ENCODE results near the gene CDK5R2. TPM values are rescaled to one million over a fixed set of nuclear protein-coding genes. Genes with fewer than 3 reads are reported as not detected.

The CDK5R2 gene
- total RNA-seq, 1 experiment from 2014 or later: 0.44 TPM

GRCh38 chr2:218990052-218990451 is 30.6 kb downstream of the CDK5R2 start:
- BruUV-seq (replicated peaks): no TSS peak
- ChIA-PET CTCF (interaction anchor here (1.4 kb wide), 1 partner anchor 10 kb away, joined by 5 read pairs; no protein-coding TSS in a partner anchor), POLR2A (no interaction called here), RAD21 (ENCODE audit: low non-redundant PET in 1 of 2, low total read pairs in 2 of 2, uncharacterized antibody in 2 of 2, unreplicated experiment in 2 of 2) (no interaction called here)
- intact Hi-C loops (cut with micrococcal nuclease): no loop called here
- no peak for ATAC-seq
- no peaks in the 10 kb centered on the region for H3K79me2 ChIP-seq (ENCODE audit: insufficient read depth, low read length)
- no peak overlapping the region for H2AFZ ChIP-seq (ENCODE audit: low read depth, low read length, poor library complexity, severe bottlenecking)
- H3K36me3 ChIP-seq (ENCODE audit: control insufficient read depth in 1 of 2, insufficient read depth in 2 of 2, low read length in 2 of 2): no peaks in the 10 kb centered on the region
- no peak overlapping the region for H3K4me3 ChIP-seq (replicated peaks in 1 of 2; ENCODE audit: low read depth in 1 of 2, low read length in 2 of 2)
- H3K4me2 ChIP-seq (ENCODE audit: low read length): no peak overlapping the region
- H3K9me3 ChIP-seq (ENCODE audit: control insufficient read depth in 1 of 2, insufficient read depth in 1 of 2, low read depth in 1 of 2, low read length in 2 of 2): no peaks in the 10 kb centered on the region
- TF ChIP-seq EZH2phosphoT487 (IDR thresholded peaks at IDR 0.05; ENCODE audit: borderline replicate concordance): no peak
- no peak for TF ChIP-seq SP1 (IDR thresholded peaks at IDR 0.05; ENCODE audit: low read depth)
- no peak for TF ChIP-seq ELF1 (IDR thresholded peaks at IDR 0.05; ENCODE audit: borderline replicate concordance, low read depth)
- TF ChIP-seq ZFX (IDR thresholded peaks at IDR 0.05): no peak
- TF ChIP-seq ZNF274 (IDR thresholded peaks at IDR 0.05; ENCODE audit: low read depth, low read length): no peak
- no peak for TF ChIP-seq EZH2 (IDR thresholded peaks at IDR 0.05)
- no peak for TF ChIP-seq FOSL1 (IDR thresholded peaks at IDR 0.05; ENCODE audit: low read depth)
- no peak for TF ChIP-seq CEBPB (IDR thresholded peaks at IDR 0.05; ENCODE audit: low read depth)
- H3K4me1 ChIP-seq (ENCODE audit: control insufficient read depth in 1 of 2, insufficient read depth in 2 of 2, low read length in 2 of 2): no peaks in the 10 kb centered on the region; a peak in 1 of 4 replicates
- no peak for DNase-seq (ENCODE audit: low read depth, low spot score)
- H3K9me2 ChIP-seq (ENCODE audit: insufficient read depth): no peaks in the 10 kb centered on the region
- H4K20me1 ChIP-seq (ENCODE audit: insufficient read depth): no peaks in the 10 kb centered on the region
- H3K9ac ChIP-seq (ENCODE audit: low read length): no peak overlapping the region
- H3K27ac ChIP-seq (ENCODE audit: low read depth, low read length): no peak overlapping the region
- 0 out of 2 replicates have a peak, but pooled peaks cover 8% of the 10 kb centered on the region for H3K27me3 ChIP-seq (ENCODE audit: insufficient read depth, low read length)

- DNase-seq (ENCODE audit: low read depth, low spot score) (no peak), ATAC-seq (no peak)
- Histone ChIP-seq H3K79me2 (ENCODE audit: insufficient read depth, low read length) (no peaks in the 10 kb centered on the region), H3K36me3 (ENCODE audit: control insufficient read depth in 1 of 2, insufficient read depth in 2 of 2, low read length in 2 of 2) (no peaks in the 10 kb centered on the region), H3K27me3 (ENCODE audit: insufficient read depth, low read length) (0 out of 2 replicates have a peak, but pooled peaks cover 8% of the 10 kb centered on the region), H3K4me2 (ENCODE audit: low read length) (no peak overlapping the region), H3K9ac (ENCODE audit: low read length) (no peak overlapping the region), H3K4me1 (ENCODE audit: control insufficient read depth in 1 of 2, insufficient read depth in 2 of 2, low read length in 2 of 2) (peaks cover 0 to under 1% of the 10 kb centered on the region in 2 experiments; a peak in 1 of 4 replicates), H3K27ac (ENCODE audit: low read depth, low read length) (no peak overlapping the region), H3K4me3 (replicated peaks in 1 of 2; ENCODE audit: low read depth in 1 of 2, low read length in 2 of 2) (no peak overlapping the region), H3K9me2 (ENCODE audit: insufficient read depth) (no peaks in the 10 kb centered on the region), H3K9me3 (ENCODE audit: control insufficient read depth in 1 of 2, insufficient read depth in 1 of 2, low read depth in 1 of 2, low read length in 2 of 2) (no peaks in the 10 kb centered on the region), H2AFZ (ENCODE audit: low read depth, low read length, poor library complexity, severe bottlenecking) (no peak overlapping the region), H4K20me1 (ENCODE audit: insufficient read depth) (no peaks in the 10 kb centered on the region)
- no TSS peak for BruUV-seq (replicated peaks)
- ChIA-PET POLR2A (no interaction called here), RAD21 (ENCODE audit: low non-redundant PET in 1 of 2, low total read pairs in 2 of 2, uncharacterized antibody in 2 of 2, unreplicated experiment in 2 of 2) (no interaction called here), CTCF (interaction anchor here (1.4 kb wide), 1 partner anchor 11 kb away, joined by 5 read pairs; no protein-coding TSS in a partner anchor)
- intact Hi-C loops (cut with micrococcal nuclease): no loop called here
- no peak for TF ChIP-seq SP1 (IDR thresholded peaks at IDR 0.05; ENCODE audit: low read depth)
- no peak for TF ChIP-seq ZFX (IDR thresholded peaks at IDR 0.05)
- no peak for TF ChIP-seq YY1 (IDR thresholded peaks at IDR 0.05; ENCODE audit: extremely low read depth, insufficient replicate concordance, low read depth, low read length)
- no peak for TF ChIP-seq SRF (IDR thresholded peaks at IDR 0.05; ENCODE audit: low read depth)
- no peak for TF ChIP-seq ZNF274 (IDR thresholded peaks at IDR 0.05; ENCODE audit: low read depth, low read length)
- TF ChIP-seq CEBPB (IDR thresholded peaks at IDR 0.05; ENCODE audit: low read depth): no peak
- TF ChIP-seq EZH2 (IDR thresholded peaks at IDR 0.05): no peak
- TF ChIP-seq, protein P1, sequence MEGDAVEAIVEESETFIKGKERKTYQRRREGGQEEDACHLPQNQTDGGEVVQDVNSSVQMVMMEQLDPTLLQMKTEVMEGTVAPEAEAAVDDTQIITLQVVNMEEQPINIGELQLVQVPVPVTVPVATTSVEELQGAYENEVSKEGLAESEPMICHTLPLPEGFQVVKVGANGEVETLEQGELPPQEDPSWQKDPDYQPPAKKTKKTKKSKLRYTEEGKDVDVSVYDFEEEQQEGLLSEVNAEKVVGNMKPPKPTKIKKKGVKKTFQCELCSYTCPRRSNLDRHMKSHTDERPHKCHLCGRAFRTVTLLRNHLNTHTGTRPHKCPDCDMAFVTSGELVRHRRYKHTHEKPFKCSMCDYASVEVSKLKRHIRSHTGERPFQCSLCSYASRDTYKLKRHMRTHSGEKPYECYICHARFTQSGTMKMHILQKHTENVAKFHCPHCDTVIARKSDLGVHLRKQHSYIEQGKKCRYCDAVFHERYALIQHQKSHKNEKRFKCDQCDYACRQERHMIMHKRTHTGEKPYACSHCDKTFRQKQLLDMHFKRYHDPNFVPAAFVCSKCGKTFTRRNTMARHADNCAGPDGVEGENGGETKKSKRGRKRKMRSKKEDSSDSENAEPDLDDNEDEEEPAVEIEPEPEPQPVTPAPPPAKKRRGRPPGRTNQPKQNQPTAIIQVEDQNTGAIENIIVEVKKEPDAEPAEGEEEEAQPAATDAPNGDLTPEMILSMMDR (IDR thresholded peaks at IDR 0.05 in 2 of 3, conservative IDR thresholded peaks at IDR 0.05 in 1 of 3; ENCODE audit: borderline replicate concordance in 1 of 3, insufficient read depth in 1 of 3, low read depth in 2 of 3, low read length in 2 of 3): no peak
- TF ChIP-seq ATF3 (IDR thresholded peaks at IDR 0.05): no peak
- no peak for TF ChIP-seq TCF7L2 (IDR thresholded peaks at IDR 0.05; ENCODE audit: borderline replicate concordance, extremely low read depth, insufficient read depth, insufficient read length)
- no peak for TF ChIP-seq FOSL1 (IDR thresholded peaks at IDR 0.05; ENCODE audit: low read depth)
- TF ChIP-seq EGR1 (IDR thresholded peaks at IDR 0.05; ENCODE audit: low read depth): no peak
- TF ChIP-seq, protein P2, sequence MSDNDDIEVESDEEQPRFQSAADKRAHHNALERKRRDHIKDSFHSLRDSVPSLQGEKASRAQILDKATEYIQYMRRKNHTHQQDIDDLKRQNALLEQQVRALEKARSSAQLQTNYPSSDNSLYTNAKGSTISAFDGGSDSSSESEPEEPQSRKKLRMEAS (IDR thresholded peaks at IDR 0.05): no peak
- no peak for TF ChIP-seq CBX3 (IDR thresholded peaks at IDR 0.05; ENCODE audit: low read depth)
- no peak for TF ChIP-seq JUND (IDR thresholded peaks at IDR 0.05)
- no peak for TF ChIP-seq EZH2phosphoT487 (IDR thresholded peaks at IDR 0.05; ENCODE audit: borderline replicate concordance)
- TF ChIP-seq SIN3A (IDR thresholded peaks at IDR 0.05; ENCODE audit: low read depth): no peak
These were observed 31.1 kb downstream of the CDK5R2 start for GRCh38 chr2:218990612-218991011.

Data from HCT116 (cell line).